A549 treated with CpdA at 1 μM for 4 hours (cell line): ENCODE data around the gene EAPP. TPM values are rescaled to one million over a fixed set of nuclear protein-coding genes. Genes with fewer than 3 reads are reported as not detected.

ENCODE experiments used
- total RNA-seq: library from RNA; stranded (reverse); fragments of 200-300 nt; extraction: Qiagen RNA extraction; gene quantifications from 5 replicates; pipeline ENCODE4 v1.2.3, GENCODE V29; 2022; ENCODE audit warnings: low read depth

EAPP gene, protein sequence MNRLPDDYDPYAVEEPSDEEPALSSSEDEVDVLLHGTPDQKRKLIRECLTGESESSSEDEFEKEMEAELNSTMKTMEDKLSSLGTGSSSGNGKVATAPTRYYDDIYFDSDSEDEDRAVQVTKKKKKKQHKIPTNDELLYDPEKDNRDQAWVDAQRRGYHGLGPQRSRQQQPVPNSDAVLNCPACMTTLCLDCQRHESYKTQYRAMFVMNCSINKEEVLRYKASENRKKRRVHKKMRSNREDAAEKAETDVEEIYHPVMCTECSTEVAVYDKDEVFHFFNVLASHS
- total RNA-seq, result 37.4 to 52.3 TPM (median 39.0 TPM) in 5 replicates

GRCh38 chr14:34539407-34540180 is at the start of gene EAPP:
EAPP (minus strand) TSS chr14:34539701; CDS start chr14:34539628, 73 bp downstream.

Other genes with a start within 250 kb of the EAPP start
- gene SPTSSA, start 77.5 kb downstream of the EAPP start, total RNA-seq, result 17.3 to 28.0 TPM (median 24.9 TPM) in 5 replicates
- gene SNX6, start 90.4 kb upstream of the EAPP start, total RNA-seq, result 69.1 to 113 TPM (median 76.7 TPM) in 5 replicates
- gene CFL2, start 174.9 kb upstream of the EAPP start, total RNA-seq, result 99.4 to 114 TPM (median 109 TPM) in 5 replicates